Measurements from ENCODE around the gene TPRX1. TPM values are rescaled to one million over a fixed set of nuclear protein-coding genes. Genes with fewer than 3 reads are reported as not detected.

The TPRX1 gene
- total and polyA plus RNA-seq, 2 of the 4 experiments (the other 2 are of a cell fraction), result not detected

DNA sequence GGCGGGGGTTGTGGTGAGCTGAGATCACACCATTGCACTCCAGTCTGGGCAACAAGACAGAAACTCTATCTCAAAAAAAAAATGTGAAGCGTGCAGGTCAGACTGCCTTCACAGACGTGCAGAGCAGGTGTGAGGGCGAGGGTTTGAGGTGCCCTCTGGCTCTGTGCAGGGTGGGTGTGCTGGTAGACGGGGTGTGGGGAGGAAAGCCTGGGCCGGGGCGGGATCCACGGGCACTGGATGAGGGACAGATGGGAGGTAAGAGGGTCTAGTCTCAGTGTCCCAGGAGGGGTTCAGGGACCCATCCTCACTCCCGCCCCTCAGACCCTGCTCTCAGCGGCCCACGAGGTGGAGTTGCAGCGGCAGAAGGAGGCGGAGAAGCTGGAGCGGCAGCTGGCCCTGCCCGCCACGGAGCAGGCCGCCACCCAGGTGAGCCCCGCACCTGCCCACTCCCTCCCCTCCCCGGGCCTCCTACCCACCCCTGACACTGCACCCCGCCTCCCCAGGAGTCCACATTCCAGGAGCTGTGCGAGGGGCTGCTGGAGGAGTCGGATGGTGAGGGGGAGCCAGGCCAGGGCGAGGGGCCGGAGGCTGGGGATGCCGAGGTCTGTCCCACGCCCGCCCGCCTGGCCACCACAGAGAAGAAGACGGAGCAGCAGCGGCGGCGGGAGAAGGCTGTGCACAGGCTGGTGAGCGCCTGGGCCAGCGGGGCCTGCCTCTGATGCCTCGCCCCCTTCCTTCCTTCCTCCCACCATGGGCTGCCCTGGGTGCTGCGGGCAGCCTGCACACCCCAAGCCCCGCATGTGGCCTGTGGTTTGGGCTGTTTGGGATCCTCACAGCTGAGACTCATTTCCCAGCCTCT, 49.9 kb downstream of the TPRX1 start:
- in situ Hi-C loops (cut with MboI; ENCODE audit: low sequenced_read_pairs) (no loop called here), intact Hi-C loops (cut with micrococcal nuclease) (no loop called here), dilution Hi-C loops (cut with HindIII; ENCODE audit: low sequenced_read_pairs, unreplicated experiment) (no loop called here)
- Histone ChIP-seq H3K4me1 (ENCODE audit: control insufficient read depth, insufficient read depth, low read length) (no peaks in the 10 kb centered on the region), H4K91ac (ENCODE audit: insufficient read depth, low read depth, low read length) (no peak overlapping the region), H2BK15ac (ENCODE audit: low read depth, low read length) (no peak overlapping the region), H4K5ac (ENCODE audit: low read depth, low read length) (no peak overlapping the region), H3K4me2 (ENCODE audit: low read depth, low read length) (no peak overlapping the region), H2BK20ac (ENCODE audit: low read depth, low read length) (no peak overlapping the region), H3K36me3 (ENCODE audit: control insufficient read depth, insufficient read depth, low read length) (peaks cover 84% of the 10 kb centered on the region), H3K4me3 (ENCODE audit: insufficient read depth, low read depth, low read length) (no peak overlapping the region), H2AFZ (replicated peaks; ENCODE audit: low read length, poor library complexity) (no peak overlapping the region), H3K9me3 (ENCODE audit: control insufficient read depth, insufficient read depth, low read length) (no peaks in the 10 kb centered on the region), H3K27me3 (ENCODE audit: control insufficient read depth, insufficient read depth, low read length) (no peaks in the 10 kb centered on the region), H4K8ac (ENCODE audit: low read depth in 2 of 2, low read length in 2 of 2) (no peak overlapping the region), H3K14ac (replicated peaks; ENCODE audit: low read depth, low read length) (no peak overlapping the region), H4K20me1 (ENCODE audit: insufficient read depth, low read length) (peaks cover 20% of the 10 kb centered on the region), H3K27ac (ENCODE audit: insufficient read depth, low read length) (no peak overlapping the region), H3K9me1 (ENCODE audit: insufficient read depth, low read length) (no peaks in the 10 kb centered on the region), H3K79me1 (ENCODE audit: low read depth in 1 of 2, low read length in 2 of 2) (peaks cover 14 to 17% of the 10 kb centered on the region in 2 experiments; a peak in 3 of 4 replicates), H3K56ac (ENCODE audit: extremely low read depth, insufficient read depth, low read length) (no peak overlapping the region), H3K23ac (ENCODE audit: low read depth, low read length) (no peak overlapping the region), H2AK5ac (ENCODE audit: low read depth, low read length) (no peak overlapping the region), H2AK9ac (replicated peaks; ENCODE audit: low read depth, low read length, poor library complexity) (no peak overlapping the region), H2BK5ac (ENCODE audit: low read depth, low read length, poor library complexity, severe bottlenecking) (no peak overlapping the region), H3K4ac (ENCODE audit: low read depth, low read length) (no peak overlapping the region), H3K18ac (ENCODE audit: low read depth, low read length) (no peak overlapping the region), H2BK120ac (ENCODE audit: low read depth, low read length) (no peak overlapping the region), H3K9ac (ENCODE audit: low read depth, low read length) (no peak overlapping the region)
- 94% methylated on average over 7 of the region's 37 CpGs; no CpG with 5 or more reads in 1 of the 2 experiments for WGBS, 2 experiments (ENCODE audit: extremely low coverage in 2 of 2, insufficient read length in 1 of 2)
- ChIA-PET CTCF (no interaction called here), POLR2A (ENCODE audit: unreplicated experiment) (no interaction called here)
- BruUV-seq (replicated peaks), result no TSS peak
- ATAC-seq (ENCODE audit: low read depth) (no peak), DNase-seq (no peak)
- TF ChIP-seq, protein P1, sequence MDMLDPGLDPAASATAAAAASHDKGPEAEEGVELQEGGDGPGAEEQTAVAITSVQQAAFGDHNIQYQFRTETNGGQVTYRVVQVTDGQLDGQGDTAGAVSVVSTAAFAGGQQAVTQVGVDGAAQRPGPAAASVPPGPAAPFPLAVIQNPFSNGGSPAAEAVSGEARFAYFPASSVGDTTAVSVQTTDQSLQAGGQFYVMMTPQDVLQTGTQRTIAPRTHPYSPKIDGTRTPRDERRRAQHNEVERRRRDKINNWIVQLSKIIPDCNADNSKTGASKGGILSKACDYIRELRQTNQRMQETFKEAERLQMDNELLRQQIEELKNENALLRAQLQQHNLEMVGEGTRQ (IDR thresholded peaks at IDR 0.05; ENCODE audit: low read depth, low read length), result no peak
- no peak for TF ChIP-seq RCOR1 (IDR thresholded peaks at IDR 0.05; ENCODE audit: insufficient replicate concordance, low read length)
- no peak for TF ChIP-seq SMC3 (IDR thresholded peaks at IDR 0.05; ENCODE audit: low read depth, low read length)
- no peak for TF ChIP-seq MAFK (IDR thresholded peaks at IDR 0.05; ENCODE audit: low read depth, low read length)
- no peak for TF ChIP-seq FOS (IDR thresholded peaks at IDR 0.05; ENCODE audit: low read depth, low read length)
- TF ChIP-seq MXI1 (IDR thresholded peaks at IDR 0.05; ENCODE audit: borderline replicate concordance, low read depth, low read length), result no peak
- TF ChIP-seq RAD21 (IDR thresholded peaks at IDR 0.05; ENCODE audit: low read length), result no peak
- no peak for TF ChIP-seq NFE2L2 (IDR thresholded peaks at IDR 0.05; ENCODE audit: low read depth, low read length)
- TF ChIP-seq, protein P2, sequence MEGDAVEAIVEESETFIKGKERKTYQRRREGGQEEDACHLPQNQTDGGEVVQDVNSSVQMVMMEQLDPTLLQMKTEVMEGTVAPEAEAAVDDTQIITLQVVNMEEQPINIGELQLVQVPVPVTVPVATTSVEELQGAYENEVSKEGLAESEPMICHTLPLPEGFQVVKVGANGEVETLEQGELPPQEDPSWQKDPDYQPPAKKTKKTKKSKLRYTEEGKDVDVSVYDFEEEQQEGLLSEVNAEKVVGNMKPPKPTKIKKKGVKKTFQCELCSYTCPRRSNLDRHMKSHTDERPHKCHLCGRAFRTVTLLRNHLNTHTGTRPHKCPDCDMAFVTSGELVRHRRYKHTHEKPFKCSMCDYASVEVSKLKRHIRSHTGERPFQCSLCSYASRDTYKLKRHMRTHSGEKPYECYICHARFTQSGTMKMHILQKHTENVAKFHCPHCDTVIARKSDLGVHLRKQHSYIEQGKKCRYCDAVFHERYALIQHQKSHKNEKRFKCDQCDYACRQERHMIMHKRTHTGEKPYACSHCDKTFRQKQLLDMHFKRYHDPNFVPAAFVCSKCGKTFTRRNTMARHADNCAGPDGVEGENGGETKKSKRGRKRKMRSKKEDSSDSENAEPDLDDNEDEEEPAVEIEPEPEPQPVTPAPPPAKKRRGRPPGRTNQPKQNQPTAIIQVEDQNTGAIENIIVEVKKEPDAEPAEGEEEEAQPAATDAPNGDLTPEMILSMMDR (conservative IDR thresholded peaks at IDR 0.05; ENCODE audit: low read depth, low read length), result no peak
- TF ChIP-seq BHLHE40 (IDR thresholded peaks at IDR 0.05; ENCODE audit: low read depth, low read length), result no peak
- no peak for TF ChIP-seq POLR2A (IDR thresholded peaks at IDR 0.05; ENCODE audit: low read depth, low read length)
- TF ChIP-seq CHD1 (IDR thresholded peaks at IDR 0.05; ENCODE audit: low read depth, low read length), result no peak
- TF ChIP-seq MAZ (IDR thresholded peaks at IDR 0.05; ENCODE audit: borderline replicate concordance, low read depth, low read length), result no peak

Data from IMR-90 (cell line).